Measurements from ENCODE around the gene DPP6.

The DPP6 gene

GRCh38 chr7:154306036-154306435, 253.8 kb downstream of the DPP6 start:
- H3K27me3 ChIP-seq (ENCODE audit: insufficient read depth, poor library complexity, severe bottlenecking) = no peaks in the 10 kb centered on the region
- H3K27ac ChIP-seq (ENCODE audit: poor library complexity, severe bottlenecking) = no peak overlapping the region
- DNase-seq (ENCODE audit: low spot score) (no peak), ATAC-seq (ENCODE audit: low read depth) (no peak)
- no peaks in the 10 kb centered on the region for H3K9me3 ChIP-seq (ENCODE audit: severe bottlenecking)
- H3K4me3 ChIP-seq (ENCODE audit: severe bottlenecking) = no peak overlapping the region
- TF ChIP-seq, protein P1, sequence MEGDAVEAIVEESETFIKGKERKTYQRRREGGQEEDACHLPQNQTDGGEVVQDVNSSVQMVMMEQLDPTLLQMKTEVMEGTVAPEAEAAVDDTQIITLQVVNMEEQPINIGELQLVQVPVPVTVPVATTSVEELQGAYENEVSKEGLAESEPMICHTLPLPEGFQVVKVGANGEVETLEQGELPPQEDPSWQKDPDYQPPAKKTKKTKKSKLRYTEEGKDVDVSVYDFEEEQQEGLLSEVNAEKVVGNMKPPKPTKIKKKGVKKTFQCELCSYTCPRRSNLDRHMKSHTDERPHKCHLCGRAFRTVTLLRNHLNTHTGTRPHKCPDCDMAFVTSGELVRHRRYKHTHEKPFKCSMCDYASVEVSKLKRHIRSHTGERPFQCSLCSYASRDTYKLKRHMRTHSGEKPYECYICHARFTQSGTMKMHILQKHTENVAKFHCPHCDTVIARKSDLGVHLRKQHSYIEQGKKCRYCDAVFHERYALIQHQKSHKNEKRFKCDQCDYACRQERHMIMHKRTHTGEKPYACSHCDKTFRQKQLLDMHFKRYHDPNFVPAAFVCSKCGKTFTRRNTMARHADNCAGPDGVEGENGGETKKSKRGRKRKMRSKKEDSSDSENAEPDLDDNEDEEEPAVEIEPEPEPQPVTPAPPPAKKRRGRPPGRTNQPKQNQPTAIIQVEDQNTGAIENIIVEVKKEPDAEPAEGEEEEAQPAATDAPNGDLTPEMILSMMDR (IDR thresholded peaks at IDR 0.05; ENCODE audit: poor library complexity, severe bottlenecking) = no peak
- no peaks in the 10 kb centered on the region for H3K36me3 ChIP-seq (ENCODE audit: low read depth)
- H3K4me1 ChIP-seq (ENCODE audit: insufficient read depth, poor library complexity, severe bottlenecking) = no peaks in the 10 kb centered on the region

DNA sequence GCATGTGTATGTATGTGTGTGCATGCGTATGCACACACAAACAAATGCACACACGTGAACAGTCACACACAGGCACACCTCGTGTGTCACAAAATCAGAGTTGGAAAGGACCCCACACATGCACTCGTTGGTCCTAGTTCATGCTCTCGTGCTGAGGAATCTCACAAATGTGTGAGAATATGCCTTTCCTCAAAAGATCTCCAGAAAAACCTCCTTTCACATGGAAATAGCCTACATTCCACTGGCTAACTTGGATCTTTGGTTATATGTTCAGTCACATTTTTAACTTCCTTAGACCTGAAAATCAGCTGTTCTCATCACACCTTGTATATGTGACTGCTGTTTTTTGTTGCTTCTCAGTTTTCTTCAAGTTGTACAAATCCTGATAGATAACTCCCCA, 256.7 kb downstream of the DPP6 start:
- no peaks in the 10 kb centered on the region for H3K36me3 ChIP-seq (ENCODE audit: low read depth)
- H3K27ac ChIP-seq (ENCODE audit: poor library complexity, severe bottlenecking) = no peak overlapping the region
- H3K9me3 ChIP-seq (ENCODE audit: severe bottlenecking) = no peaks in the 10 kb centered on the region
- no peak overlapping the region for H3K4me3 ChIP-seq (ENCODE audit: severe bottlenecking)
- TF ChIP-seq, protein P1 (IDR thresholded peaks at IDR 0.05; ENCODE audit: poor library complexity, severe bottlenecking) = no peak
- H3K27me3 ChIP-seq (ENCODE audit: insufficient read depth, poor library complexity, severe bottlenecking) = no peaks in the 10 kb centered on the region
- no peak for DNase-seq (ENCODE audit: low spot score)
- no peak for ATAC-seq (ENCODE audit: low read depth)
- H3K4me1 ChIP-seq (ENCODE audit: insufficient read depth, poor library complexity, severe bottlenecking) = no peaks in the 10 kb centered on the region

- DNase-seq (ENCODE audit: low spot score) (no peak), ATAC-seq (ENCODE audit: low read depth) (no peak)
These were observed 257.9 kb downstream of the DPP6 start for GRCh38 chr7:154310114-154310513.

GRCh38 chr7:154324196-154324595, 272.0 kb downstream of the DPP6 start:
- Histone ChIP-seq H3K27ac (ENCODE audit: poor library complexity, severe bottlenecking) (no peak overlapping the region), H3K4me1 (ENCODE audit: insufficient read depth, poor library complexity, severe bottlenecking) (no peaks in the 10 kb centered on the region), H3K4me3 (ENCODE audit: severe bottlenecking) (no peak overlapping the region), H3K27me3 (ENCODE audit: insufficient read depth, poor library complexity, severe bottlenecking) (no peaks in the 10 kb centered on the region), H3K9me3 (ENCODE audit: severe bottlenecking) (peaks cover 3% of the 10 kb centered on the region), H3K36me3 (ENCODE audit: low read depth) (no peaks in the 10 kb centered on the region)
- no peak for ATAC-seq (ENCODE audit: low read depth)
- DNase-seq (ENCODE audit: low spot score) = no peak
- TF ChIP-seq, protein P1 (IDR thresholded peaks at IDR 0.05; ENCODE audit: poor library complexity, severe bottlenecking) = no peak

More at GRCh38 chr7:154310114-154310513, 257.9 kb downstream of the DPP6 start:
- H3K4me1 ChIP-seq (ENCODE audit: insufficient read depth, poor library complexity, severe bottlenecking) = no peaks in the 10 kb centered on the region
- H3K27ac ChIP-seq (ENCODE audit: poor library complexity, severe bottlenecking) = no peak overlapping the region
- TF ChIP-seq, protein P1 (IDR thresholded peaks at IDR 0.05; ENCODE audit: poor library complexity, severe bottlenecking) = no peak
- H3K36me3 ChIP-seq (ENCODE audit: low read depth) = no peaks in the 10 kb centered on the region
- no peaks in the 10 kb centered on the region for H3K9me3 ChIP-seq (ENCODE audit: severe bottlenecking)
- H3K4me3 ChIP-seq (ENCODE audit: severe bottlenecking) = no peak overlapping the region
- H3K27me3 ChIP-seq (ENCODE audit: insufficient read depth, poor library complexity, severe bottlenecking) = no peaks in the 10 kb centered on the region

DNA sequence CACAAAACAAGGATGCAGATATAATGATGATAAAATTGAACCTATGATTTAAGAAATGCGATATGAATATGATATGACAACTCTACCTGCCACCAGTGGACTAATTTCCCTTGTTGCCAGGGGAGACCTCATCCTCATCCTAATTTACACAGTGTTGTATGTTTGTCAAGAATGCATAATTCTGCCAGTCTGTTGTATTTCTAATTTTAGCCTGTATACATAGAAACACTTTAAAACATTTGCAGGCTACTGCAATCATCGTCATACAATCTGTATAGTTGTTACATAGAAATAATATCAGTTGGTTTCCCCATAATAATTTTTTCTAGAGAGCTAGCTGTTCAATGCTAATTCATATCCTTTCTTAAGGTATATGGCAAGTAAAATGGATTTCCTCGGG, 274.2 kb downstream of the DPP6 start:
- no peak overlapping the region for H3K4me3 ChIP-seq (ENCODE audit: severe bottlenecking)
- no peaks in the 10 kb centered on the region for H3K36me3 ChIP-seq (ENCODE audit: low read depth)
- TF ChIP-seq, protein P1 (IDR thresholded peaks at IDR 0.05; ENCODE audit: poor library complexity, severe bottlenecking) = no peak
- H3K27me3 ChIP-seq (ENCODE audit: insufficient read depth, poor library complexity, severe bottlenecking) = no peaks in the 10 kb centered on the region
- ATAC-seq (ENCODE audit: low read depth) (no peak), DNase-seq (ENCODE audit: low spot score) (no peak)
- peaks cover 3% of the 10 kb centered on the region for H3K9me3 ChIP-seq (ENCODE audit: severe bottlenecking)
- H3K27ac ChIP-seq (ENCODE audit: poor library complexity, severe bottlenecking) = no peak overlapping the region
- H3K4me1 ChIP-seq (ENCODE audit: insufficient read depth, poor library complexity, severe bottlenecking) = no peaks in the 10 kb centered on the region

All from RWPE2 (cell line).